H9 (cell line): ENCODE measurements around the gene FOXK1. TPM values are rescaled to one million over a fixed set of nuclear protein-coding genes. Genes with fewer than 3 reads are reported as not detected.

Experiments used
- DNase-seq: peaks from one replicate; pipeline ENCODE4 v3.0.0-alpha.2; 2017
- H2AFZ ChIP-seq: one replicate; pipeline ENCODE4 v1.6.1; 2013; ENCODE audit warnings: mild to moderate bottlenecking, low read length, control low read depth, moderate library complexity
- H2AK5ac ChIP-seq: 2 replicates; pipeline ENCODE4 v1.6.1; 2013; ENCODE audit warnings: low read length, control low read depth, mixed read lengths; ENCODE audit not compliant: insufficient read length
- H2BK120ac ChIP-seq: one replicate; pipeline ENCODE4 v1.6.1; 2013; ENCODE audit warnings: low read depth, mild to moderate bottlenecking, low read length, control low read depth, inconsistent platforms; ENCODE audit not compliant: poor library complexity, severe bottlenecking
- H2BK12ac ChIP-seq: 2 replicates; pipeline ENCODE4 v1.6.1; 2013; ENCODE audit warnings: low read length, control low read depth, mixed read lengths, low read depth; ENCODE audit not compliant: insufficient read length
- H2BK15ac ChIP-seq: 2 replicates; pipeline ENCODE4 v1.6.1; 2013; ENCODE audit warnings: low read depth, low read length, control low read depth
- H2BK20ac ChIP-seq: one replicate; pipeline ENCODE4 v1.6.1; 2013; ENCODE audit warnings: low read depth, mild to moderate bottlenecking, low read length, control low read depth, inconsistent platforms; ENCODE audit not compliant: poor library complexity, severe bottlenecking
- H2BK5ac ChIP-seq: 2 replicates; pipeline ENCODE4 v1.6.1; 2013; ENCODE audit warnings: low read length, control low read depth, mixed read lengths; ENCODE audit not compliant: insufficient read length
- H3K14ac ChIP-seq: 2 replicates; pipeline ENCODE4 v1.6.1; 2013; ENCODE audit warnings: low read length, control low read depth; ENCODE audit not compliant: insufficient read depth
- H3K18ac ChIP-seq: 2 replicates; pipeline ENCODE4 v1.6.1; 2013; ENCODE audit warnings: low read depth, mild to moderate bottlenecking, mixed read lengths, low read length, control low read depth; ENCODE audit not compliant: insufficient read length
- H3K23ac ChIP-seq: 2 replicates; pipeline ENCODE4 v1.6.1; 2013; ENCODE audit warnings: low read length, control low read depth, mixed read lengths, low read depth; ENCODE audit not compliant: insufficient read length
- H3K23me2 ChIP-seq: 2 replicates; pipeline ENCODE4 v1.6.1; 2013; ENCODE audit warnings: low read depth, mild to moderate bottlenecking, mixed read lengths, low read length, control low read depth; ENCODE audit not compliant: insufficient read length, poor library complexity, severe bottlenecking
- H3K27ac ChIP-seq: 2 replicates; pipeline ENCODE4 v1.5.1; 2013; ENCODE audit warnings: low read length, control low read depth, mixed read lengths, low read depth; ENCODE audit not compliant: insufficient read length
- H3K27me3 ChIP-seq: 2 replicates; pipeline ENCODE4 v1.6.1; 2013; ENCODE audit warnings: low read length, control low read depth, inconsistent platforms; ENCODE audit not compliant: insufficient read depth
- H3K4ac ChIP-seq: 2 replicates; pipeline ENCODE4 v1.6.1; 2013; ENCODE audit warnings: low read depth, mild to moderate bottlenecking, control low read depth, inconsistent platforms, low read length, moderate library complexity
- H3K4me1 ChIP-seq: 2 replicates; pipeline ENCODE4 v1.6.1; 2013; ENCODE audit warnings: low read length, control low read depth, inconsistent platforms; ENCODE audit not compliant: insufficient read depth
- H3K4me2 ChIP-seq: 2 replicates; pipeline ENCODE4 v1.6.1; 2013; ENCODE audit warnings: low read length, control low read depth, mixed read lengths; ENCODE audit not compliant: insufficient read length, insufficient read depth
- H3K56ac ChIP-seq: 2 replicates; pipeline ENCODE4 v1.6.1; 2013; ENCODE audit warnings: low read depth, mild to moderate bottlenecking, mixed read lengths, low read length, control low read depth; ENCODE audit not compliant: insufficient read length
- H3K79me1 ChIP-seq: 2 replicates; pipeline ENCODE4 v1.6.1; 2013; ENCODE audit warnings: low read depth, mild to moderate bottlenecking, moderate library complexity, low read length, control low read depth, inconsistent platforms; ENCODE audit not compliant: insufficient read depth, poor library complexity, severe bottlenecking
- H3K79me2 ChIP-seq: 2 replicates; pipeline ENCODE4 v1.6.1; 2013; ENCODE audit warnings: low read length, control low read depth, inconsistent platforms; ENCODE audit not compliant: insufficient read depth
- H3K9ac ChIP-seq: 2 replicates; pipeline ENCODE4 v1.6.1; 2013; ENCODE audit warnings: low read length, control low read depth, mixed read lengths; ENCODE audit not compliant: insufficient read length; ENCODE audit errors: extremely low read depth
- H3K9me3 ChIP-seq: one replicate; pipeline ENCODE4 v1.6.1; 2013; ENCODE audit warnings: low read depth, low read length, inconsistent platforms; ENCODE audit not compliant: control insufficient read depth
- H3T11ph ChIP-seq: one replicate; pipeline ENCODE4 v1.6.1; 2013; ENCODE audit warnings: mild to moderate bottlenecking, low read length, control low read depth, inconsistent platforms
- H4K20me1 ChIP-seq: one replicate; pipeline ENCODE4 v1.6.1; 2013; ENCODE audit not compliant: control insufficient read depth, insufficient read length, insufficient read depth
- H4K5ac ChIP-seq: 2 replicates; pipeline ENCODE4 v1.6.1; 2013; ENCODE audit warnings: low read depth, mild to moderate bottlenecking, mixed read lengths, low read length, control low read depth; ENCODE audit not compliant: insufficient read length
- H4K8ac ChIP-seq: replicated peaks from 2 replicates; pipeline ENCODE4 v1.6.1; 2013; ENCODE audit warnings: low read length, control low read depth, mixed read lengths, low read depth; ENCODE audit not compliant: insufficient read length
- H4K91ac ChIP-seq: 2 replicates; pipeline ENCODE4 v1.6.1; 2013; ENCODE audit warnings: low read depth, mild to moderate bottlenecking, moderate library complexity, mixed read lengths, low read length, control low read depth; ENCODE audit not compliant: insufficient read length
- H3K27ac Mint-ChIP-seq, 3 experiments: 2 replicates in 2 of 3; 3 replicates in 1 of 3; pipeline ENCODE4 v1.8.0; 2020 to 2021; ENCODE audit warnings: mixed read lengths in 3 of 3, mild to moderate bottlenecking in 1 of 3, moderate library complexity in 1 of 3
- H3K27me3 Mint-ChIP-seq: 2 replicates; pipeline ENCODE4 v1.8.0; 2021; ENCODE audit warnings: low read depth, mild to moderate bottlenecking, moderate library complexity, mixed read lengths
- H3K36me3 Mint-ChIP-seq, 3 experiments: 2 replicates in 2 of 3; 3 replicates in 1 of 3; pipeline ENCODE4 v1.8.0; 2020 to 2021; ENCODE audit warnings: low read depth in 3 of 3, mixed read lengths in 3 of 3; ENCODE audit not compliant: insufficient read depth in 1 of 3
- H3K4me1 Mint-ChIP-seq, 2 experiments: 2 replicates each; pipeline ENCODE4 v1.8.0; 2020; ENCODE audit warnings: mixed read lengths in 2 of 2
- H3K4me3 Mint-ChIP-seq, 2 experiments: 2 replicates in 1 of 2; 3 replicates in 1 of 2; pipeline ENCODE4 v1.8.0; 2020 to 2021; ENCODE audit warnings: mild to moderate bottlenecking in 2 of 2, mixed read lengths in 2 of 2, moderate library complexity in 1 of 2
- H3K9me3 Mint-ChIP-seq, 2 experiments: 2 replicates in 1 of 2; 3 replicates in 1 of 2; pipeline ENCODE4 v1.8.0; 2020; ENCODE audit warnings: mild to moderate bottlenecking in 2 of 2, mixed read lengths in 2 of 2, moderate library complexity in 1 of 2
- CTCF ChIP-seq: fragments of 200-600 bp; sonication (generic); conservative IDR thresholded peaks from 3 replicates; pipeline ENCODE4 v1.8.0; 2021; ENCODE audit warnings: antibody characterized with exemption, mild to moderate bottlenecking
- WGBS: extraction: QIAGEN DNeasy Blood & Tissue Kit; methylation state at CpG from one replicate; pipeline ENCODE4 v1.1.7; 2013; ENCODE audit warnings: missing lambda C conversion rate, low lambda C conversion rate, mixed read lengths; ENCODE audit not compliant: insufficient read length; ENCODE audit errors: extremely low coverage; 5-methylcytosine and 5-hydroxymethylcytosine counted together
- total RNA-seq: library from RNA; stranded (reverse); gene quantifications from 2 replicates; pipeline ENCODE4 v1.2.1, GENCODE V29; 2021

The FOXK1 gene
- total RNA-seq, 1 experiment from 2014 or later, result 14.4 TPM

GRCh38 chr7:4817178-4817901 is 135.2 kb downstream of the FOXK1 start:
- Histone ChIP-seq H2BK15ac (no peak overlapping the region), H3K18ac (no peak overlapping the region), H2AK5ac (no peak overlapping the region), H4K20me1 (no peaks in the 10 kb centered on the region), H2BK5ac (no peak overlapping the region), H3K9ac (no peak overlapping the region), H3K79me1 (no peaks in the 10 kb centered on the region), H3K23me2 (no peaks in the 10 kb centered on the region), H2BK12ac (no peak overlapping the region), H3T11ph (no peak overlapping the region), H4K8ac (no peak overlapping the region), H3K4ac (no peak overlapping the region), H3K14ac (no peak overlapping the region), H3K23ac (no peak overlapping the region), H3K9me3 (no peaks in the 10 kb centered on the region), H3K56ac (no peak overlapping the region), H4K91ac (no peak overlapping the region), H3K4me1 (no peaks in the 10 kb centered on the region), H3K4me2 (no peak overlapping the region), H3K27ac (no peak overlapping the region), H3K79me2 (no peaks in the 10 kb centered on the region), H3K27me3 (no peaks in the 10 kb centered on the region), H2AFZ (no peak overlapping the region), H2BK20ac (no peak overlapping the region), H2BK120ac (no peak overlapping the region), H4K5ac (no peak overlapping the region)
- TF ChIP-seq CTCF, result no peak
- Mint-ChIP-seq H3K4me1 (no peaks in the 10 kb centered on the region), H3K27me3 (peaks cover 4% of the 10 kb centered on the region), H3K4me3 (no peak overlapping the region; a peak in 1 of 5 replicates), H3K27ac (0 out of 7 replicates have a peak overlapping the region, but pooled peaks of 1 of the 3 experiments have one; percentile 48), H3K9me3 (peaks cover 1 to 6% of the 10 kb centered on the region in 2 experiments; a peak in 2 of 5 replicates), H3K36me3 (peaks cover 0 to 10% (median 0%) of the 10 kb centered on the region in 3 experiments; a peak in 3 of 7 replicates)
- WGBS, result no CpG with 5 or more reads among the region's 38 CpGs
- peak; percentile 24 for DNase-seq
